ENCODE measurements around the gene ZFP36L1. TPM values are rescaled to one million over a fixed set of nuclear protein-coding genes. Genes with fewer than 3 reads are reported as not detected.

ZFP36L1 gene
- total and polyA plus RNA-seq, 10 of the 15 experiments (the other 5 are each of a cell fraction or from before 2014, with no cell fraction given), result 22.0 to 184 (median 66.1) TPM

- Histone ChIP-seq H3K36me3 (ENCODE audit: control insufficient read depth in 2 of 2, insufficient read depth in 2 of 2, low read length in 1 of 2) (no peaks in the 10 kb centered on the region), H2AFZ (ENCODE audit: control insufficient read depth, low read depth, low read length) (no peak overlapping the region), H3K4me2 (ENCODE audit: control insufficient read depth, insufficient read depth) (no peak overlapping the region), H3K27me3 (replicated peaks in 1 of 2; ENCODE audit: control insufficient read depth in 2 of 2, insufficient read depth in 2 of 2, low read length in 1 of 2) (no peaks in the 10 kb centered on the region), H4K20me1 (ENCODE audit: control insufficient read depth, insufficient read depth) (no peaks in the 10 kb centered on the region), H3K27ac (ENCODE audit: control insufficient read depth, insufficient read depth) (no peak overlapping the region), H3K9ac (ENCODE audit: control insufficient read depth, insufficient read depth, low read length) (no peak overlapping the region), H3K9me3 (replicated peaks; ENCODE audit: control insufficient read depth, insufficient read depth, low read length) (no peaks in the 10 kb centered on the region), H3K79me2 (ENCODE audit: control insufficient read depth, insufficient read depth, low read length) (no peaks in the 10 kb centered on the region), H3K4me3 (no peak overlapping the region), H3K4me1 (ENCODE audit: control insufficient read depth, insufficient read depth, low read length) (no peaks in the 10 kb centered on the region)
- TF ChIP-seq SRF (IDR thresholded peaks at IDR 0.05; ENCODE audit: low read depth in 2 of 2, low read length in 2 of 2) (no peak), RB1 (IDR thresholded peaks at IDR 0.05; ENCODE audit: borderline replicate concordance) (no peak), SUZ12 (IDR thresholded peaks at IDR 0.05; ENCODE audit: unreplicated experiment) (no peak), NR2C1 (IDR thresholded peaks at IDR 0.05) (no peak), SREBF2 (IDR thresholded peaks at IDR 0.05; ENCODE audit: low read length) (no peak), CHD2 (IDR thresholded peaks at IDR 0.05; ENCODE audit: borderline replicate concordance, low read depth, low read length) (no peak), NRF1 (conservative IDR thresholded peaks at IDR 0.05; ENCODE audit: low read depth, low read length) (no peak), RUNX3 (IDR thresholded peaks at IDR 0.05; ENCODE audit: low read length) (no peak), SREBF1 (IDR thresholded peaks at IDR 0.05; ENCODE audit: low read length) (no peak), CBX3 (IDR thresholded peaks at IDR 0.05; ENCODE audit: borderline replicate concordance, low read depth) (no peak), ZNF384 (IDR thresholded peaks at IDR 0.05; ENCODE audit: borderline replicate concordance, low read depth, low read length) (no peak), RELA (IDR thresholded peaks at IDR 0.05; ENCODE audit: borderline replicate concordance, partially characterized antibody) (no peak), NFYA (IDR thresholded peaks at IDR 0.05; ENCODE audit: borderline replicate concordance, low read depth, low read length) (no peak), BCL11A (IDR thresholded peaks at IDR 0.05; ENCODE audit: low read depth, low read length) (no peak), ZBTB40 (IDR thresholded peaks at IDR 0.05; ENCODE audit: borderline replicate concordance) (no peak), MYB (IDR thresholded peaks at IDR 0.05; ENCODE audit: borderline replicate concordance, low read depth, low read length) (no peak)
- no peak for DNase-seq (ENCODE audit: low read depth, low spot score)
- BruUV-seq (replicated peaks), result no TSS peak
- RAD21 ChIA-PET (ENCODE audit: unreplicated experiment), result interaction anchor here (1.2 kb wide), 1 partner anchor 32 kb away, joined by 3 read pairs; no protein-coding TSS in a partner anchor
- no peak for ATAC-seq
- intact Hi-C loops (cut with micrococcal nuclease; ENCODE audit: unreplicated experiment) (no loop called here), in situ Hi-C loops (cut with MboI) (no loop called here)
- SMC1A ChIA-PET (ENCODE audit: uncharacterized antibody, unreplicated experiment), result no interaction called here
- CTCF ChIA-PET, result interaction anchor here (1.2 kb wide), 1 partner anchor 36 kb away, joined by 3 read pairs; no protein-coding TSS in a partner anchor
- WGBS (ENCODE audit: insufficient coverage, insufficient replicate concordance, low lambda C conversion rate, missing lambda C conversion rate), result 59% methylated on average over 4 of the region's 4 CpGs
- POLR2A ChIA-PET, result no interaction called here
- no peak for FAIRE-seq
Measured at GRCh38 chr14:68753690-68754089, 39.2 kb downstream of the ZFP36L1 start.

All from GM12878 (cell line).